Femur (tissue), 1 donor: ENCODE measurements around the gene KDM2A.

Source experiments
- DNase-seq: peaks from one replicate; pipeline ENCODE4 v3.0.0-alpha.2; 2017

Gene KDM2A

DNA sequence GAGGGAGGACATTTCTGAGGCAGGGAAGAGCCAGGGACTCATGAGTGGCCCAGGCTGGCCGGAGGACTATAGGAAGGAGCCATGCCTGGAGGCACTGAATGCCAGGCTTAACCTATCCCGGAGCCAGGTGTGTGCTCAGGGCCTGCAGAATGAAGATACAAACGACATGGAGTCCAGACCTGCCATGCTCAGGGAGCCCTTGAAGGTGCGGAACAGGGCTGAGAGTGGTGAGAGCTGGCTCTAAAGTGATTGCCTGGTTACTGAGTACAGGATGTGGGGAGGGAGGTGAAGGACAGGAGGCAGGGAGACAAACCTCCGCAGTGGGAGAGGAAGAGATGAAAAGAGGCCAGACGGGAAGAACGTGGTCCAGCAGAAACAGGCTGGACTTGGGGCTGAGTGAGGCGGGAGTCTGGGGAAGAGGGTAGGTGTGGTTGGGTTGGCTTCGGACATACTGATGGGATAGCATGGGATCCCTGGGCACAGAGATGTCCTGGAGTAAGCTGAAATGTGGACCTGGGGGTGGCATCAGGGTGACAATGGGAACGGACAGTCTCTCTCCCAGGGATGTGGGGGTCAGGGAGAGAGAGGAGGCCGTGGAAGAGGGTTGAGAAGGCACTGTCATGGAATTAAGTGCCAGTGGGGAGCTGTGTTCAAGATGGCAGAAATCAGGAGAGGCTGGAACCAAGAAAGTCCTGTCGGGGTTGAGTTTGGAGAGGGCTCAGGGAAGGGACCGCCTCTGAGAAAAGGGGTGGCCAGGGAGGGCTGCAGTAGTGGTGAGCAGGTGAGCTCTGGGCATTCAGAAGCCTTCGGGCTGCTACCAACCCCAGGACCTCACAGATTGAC, 168.5 kb downstream of the KDM2A start:
- no peak for DNase-seq

DNA sequence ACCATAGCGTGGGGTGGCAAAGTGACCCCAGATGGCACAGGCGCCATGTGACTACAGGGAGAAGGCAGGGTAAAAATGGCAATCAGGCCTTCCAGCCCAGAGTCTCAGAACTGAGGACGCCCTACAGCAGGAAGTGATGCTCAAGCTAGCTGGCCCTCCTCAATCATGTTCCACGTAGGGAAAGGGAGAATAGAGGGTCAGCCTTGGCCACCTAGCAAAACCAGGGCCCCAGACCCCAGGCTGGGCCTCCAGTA, 169.1 kb downstream of the KDM2A start:
- no peak for DNase-seq

DNA sequence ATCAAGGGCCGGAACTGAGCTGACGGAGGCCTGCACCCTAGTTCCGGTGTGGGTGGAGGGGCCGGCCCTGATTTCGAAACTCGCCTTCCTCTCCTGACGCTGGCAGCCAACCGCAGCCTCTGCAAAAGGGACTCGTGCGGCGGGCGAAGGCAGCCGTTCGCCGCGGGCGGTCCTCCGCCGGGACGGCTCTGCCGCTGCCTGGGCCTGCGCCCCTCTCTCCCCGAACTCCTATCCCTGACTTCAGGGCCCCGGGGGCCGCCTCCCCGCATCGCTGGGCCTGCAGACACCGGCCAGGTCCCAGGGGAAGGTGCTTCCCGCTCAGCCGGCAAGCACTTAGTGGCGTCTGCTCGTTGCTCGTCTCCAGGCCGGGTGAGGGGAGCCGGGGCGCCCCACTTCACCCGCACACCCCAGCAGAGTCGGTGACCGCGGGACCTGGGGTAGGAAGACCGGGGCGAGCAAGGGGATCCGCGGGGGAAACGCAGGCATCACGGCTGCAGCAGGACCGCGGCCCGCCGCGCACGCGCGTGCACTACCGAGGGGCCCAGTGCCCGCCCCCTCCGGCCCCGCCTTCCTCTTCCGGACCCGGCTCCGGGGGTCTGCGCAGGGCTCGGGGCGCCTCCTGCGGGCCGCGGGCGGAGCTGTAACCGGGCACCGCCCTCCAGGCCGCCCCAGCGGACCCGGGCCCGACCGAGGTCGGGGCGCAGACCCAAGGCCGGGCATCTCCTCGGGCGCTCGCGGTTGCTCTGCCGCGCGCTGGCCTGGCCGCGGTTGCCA, 169.6 kb downstream of the KDM2A start:
- DNase-seq, result peak; percentile 94

DNA sequence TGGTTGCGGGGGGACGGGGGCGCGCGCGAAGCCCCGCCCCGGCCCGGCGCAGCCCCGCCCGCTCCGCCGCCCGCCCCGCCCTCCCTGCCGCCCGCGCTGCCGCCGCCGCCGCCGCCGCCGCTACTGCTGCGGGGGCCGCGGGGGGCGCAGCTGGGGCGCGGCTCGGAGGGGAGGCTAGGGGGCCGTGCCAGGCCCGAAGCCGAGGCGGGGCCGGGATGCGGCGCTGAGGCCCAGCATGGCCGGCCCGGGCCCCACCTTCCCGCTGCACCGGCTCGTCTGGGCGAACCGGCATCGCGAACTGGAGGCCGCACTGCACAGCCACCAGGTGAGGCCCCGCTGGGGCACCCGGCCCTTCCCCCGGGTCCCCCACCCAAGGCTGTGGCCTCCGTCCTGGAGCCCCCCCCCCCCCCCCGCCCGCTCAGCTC, 170.2 kb downstream of the KDM2A start, which contains the start of gene ANKRD13D:
ANKRD13D (plus strand) TSS at position 78 of the 425 bp plus-strand sequence; CDS start at position 236, 158 bp downstream.
- DNase-seq, result no peak

DNA sequence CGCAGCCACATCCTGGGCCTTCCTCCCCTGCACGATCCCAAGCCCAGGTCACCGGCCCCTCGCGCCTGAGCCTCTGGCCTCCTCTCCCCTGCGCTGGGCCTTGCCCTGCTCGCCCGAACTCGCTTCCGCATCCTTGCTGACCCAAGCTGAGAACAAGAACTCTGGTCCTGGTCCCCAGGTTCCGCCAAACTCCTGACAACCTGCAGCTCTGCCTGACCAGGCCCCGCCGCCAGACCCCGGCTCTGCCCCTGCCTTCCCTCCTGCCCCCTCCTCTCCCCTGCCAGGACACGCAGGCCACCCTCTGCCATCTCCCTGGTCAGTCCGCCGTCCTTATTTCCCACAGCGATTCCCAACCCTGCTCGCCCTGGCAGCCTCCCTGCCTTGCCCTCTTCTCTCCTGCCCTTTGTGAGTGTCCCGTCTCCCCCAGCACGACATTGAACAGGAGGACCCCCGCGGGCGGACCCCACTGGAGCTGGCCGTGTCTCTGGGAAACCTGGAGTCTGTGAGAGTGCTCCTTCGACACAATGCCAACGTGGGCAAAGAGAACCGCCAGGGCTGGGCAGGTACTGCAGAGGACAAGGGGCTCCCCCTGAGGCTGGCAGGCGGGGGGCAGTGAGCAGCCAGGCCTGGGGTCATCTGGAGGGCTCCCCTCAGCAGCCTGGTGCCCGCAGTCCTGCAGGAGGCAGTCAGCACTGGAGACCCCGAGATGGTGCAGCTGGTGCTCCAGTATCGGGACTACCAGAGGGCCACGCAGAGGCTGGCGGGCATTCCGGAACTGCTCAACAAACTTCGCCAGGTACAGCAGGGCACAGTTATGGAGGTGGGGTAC, 170.8 kb downstream of the KDM2A start:
- DNase-seq, result no peak

DNA sequence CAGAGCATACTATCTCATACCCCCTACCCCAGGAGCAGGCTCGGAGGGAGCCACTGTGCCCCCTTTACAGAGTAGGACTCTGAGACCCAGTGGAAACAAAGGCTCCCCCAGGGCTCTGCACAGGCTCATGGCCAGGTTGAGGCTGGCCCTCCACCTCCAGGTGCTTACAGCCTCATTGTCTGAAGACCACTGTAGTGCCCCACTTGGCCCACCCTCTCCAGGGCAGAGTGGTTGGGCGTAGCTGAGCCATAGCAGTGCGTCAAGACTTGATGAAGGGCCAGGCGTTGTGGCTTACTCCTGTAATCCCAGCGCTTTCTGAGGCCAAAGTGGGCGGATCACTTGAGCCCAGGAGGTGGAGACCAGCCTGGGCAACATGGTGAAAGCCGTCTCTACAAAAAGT, 171.7 kb downstream of the KDM2A start:
- peak; percentile 71 for DNase-seq

DNA sequence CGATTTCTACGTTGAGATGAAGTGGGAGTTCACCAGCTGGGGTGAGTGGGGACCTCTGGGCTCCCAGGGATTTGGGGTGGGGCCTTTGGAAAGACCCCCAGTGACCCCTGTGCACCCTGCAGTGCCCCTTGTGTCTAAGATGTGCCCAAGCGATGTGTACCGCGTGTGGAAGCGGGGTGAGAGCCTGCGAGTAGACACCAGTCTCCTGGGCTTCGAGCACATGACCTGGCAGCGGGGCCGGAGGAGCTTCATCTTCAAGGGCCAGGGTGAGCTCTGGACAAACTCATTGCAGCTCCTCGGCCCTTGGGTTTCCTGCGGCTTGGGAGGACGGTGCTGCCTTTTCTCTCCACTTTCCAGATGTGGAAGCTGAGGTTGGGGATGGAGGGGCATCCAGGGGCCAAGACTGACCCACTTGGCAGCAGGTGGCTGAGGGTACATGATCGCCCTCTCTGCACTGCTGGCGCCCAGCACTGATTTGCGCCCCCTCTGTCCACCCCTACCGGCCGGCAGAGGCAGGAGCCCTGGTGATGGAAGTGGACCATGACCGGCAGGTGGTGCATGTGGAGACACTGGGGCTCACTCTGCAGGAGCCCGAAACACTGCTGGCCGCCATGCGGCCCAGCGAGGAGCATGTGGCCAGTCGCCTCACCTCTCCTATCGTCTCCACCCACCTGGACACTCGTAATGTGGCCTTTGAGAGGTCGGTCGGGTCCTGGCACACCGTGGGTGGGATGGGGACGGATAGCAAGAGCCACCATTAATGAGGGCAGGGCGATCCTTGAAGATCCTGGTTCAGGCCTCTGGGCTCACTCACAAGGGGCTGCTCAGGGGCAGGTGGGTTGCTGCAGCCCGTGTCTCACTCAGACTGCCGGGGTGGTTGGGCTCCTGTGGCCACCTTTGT, 172.7 kb downstream of the KDM2A start:
- DNase-seq, result no peak

DNA sequence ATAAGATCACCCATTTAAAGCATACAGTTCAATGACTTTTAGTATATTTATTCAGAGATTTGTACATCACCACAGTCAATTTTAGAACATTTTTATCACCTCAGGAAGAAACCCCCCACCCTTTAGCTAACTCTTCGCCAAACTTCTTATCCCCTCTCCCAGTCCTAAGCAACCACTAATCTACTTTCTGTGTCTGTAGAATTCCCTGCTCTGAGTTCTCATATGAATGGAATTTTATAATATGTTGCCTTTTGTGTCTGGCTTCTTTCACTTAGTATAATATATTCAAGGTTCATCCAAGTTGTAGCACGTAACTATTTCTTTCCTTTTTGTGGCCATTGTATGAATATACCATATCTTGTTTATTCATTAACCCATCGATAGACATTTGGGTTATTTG, 173.6 kb downstream of the KDM2A start:
- DNase-seq, result no peak

DNA sequence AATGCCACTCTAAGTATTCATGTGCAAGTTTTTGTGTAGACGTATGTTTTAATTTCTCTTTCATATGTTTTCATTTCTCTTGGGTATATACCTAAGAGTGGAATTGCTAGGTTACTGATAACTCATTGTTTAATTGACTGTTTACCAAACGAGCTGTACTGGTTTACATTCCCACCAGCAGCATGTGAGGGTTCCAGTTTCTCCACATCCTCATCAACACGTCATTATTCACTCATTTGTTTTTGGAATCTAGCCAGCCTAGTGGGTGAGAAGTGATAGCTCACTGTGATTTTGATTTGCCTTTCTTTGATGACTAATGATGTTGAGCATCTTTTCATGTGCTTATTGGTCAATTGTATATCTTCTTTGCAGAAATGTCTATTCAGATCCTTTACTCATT, 174.0 kb downstream of the KDM2A start:
- no peak for DNase-seq

DNA sequence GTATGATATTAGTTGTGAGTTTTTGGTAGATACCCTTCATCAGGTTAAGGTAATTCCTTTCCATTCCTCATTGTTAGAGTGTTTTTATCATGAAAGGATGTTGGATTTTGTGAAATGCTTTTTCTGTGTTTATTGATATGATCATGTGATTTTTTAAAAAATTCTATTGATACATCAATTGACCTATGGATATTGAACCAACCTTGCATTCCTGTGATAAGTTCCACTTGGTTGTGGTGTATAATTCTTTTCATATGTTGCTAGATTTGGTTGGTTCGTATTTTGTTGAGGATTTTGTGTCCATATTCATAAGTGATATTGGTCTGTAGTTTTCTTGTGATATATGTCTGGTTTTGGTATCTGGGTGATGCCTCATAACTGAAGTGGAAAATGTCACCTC, 176.8 kb downstream of the KDM2A start:
- DNase-seq, result no peak

DNA sequence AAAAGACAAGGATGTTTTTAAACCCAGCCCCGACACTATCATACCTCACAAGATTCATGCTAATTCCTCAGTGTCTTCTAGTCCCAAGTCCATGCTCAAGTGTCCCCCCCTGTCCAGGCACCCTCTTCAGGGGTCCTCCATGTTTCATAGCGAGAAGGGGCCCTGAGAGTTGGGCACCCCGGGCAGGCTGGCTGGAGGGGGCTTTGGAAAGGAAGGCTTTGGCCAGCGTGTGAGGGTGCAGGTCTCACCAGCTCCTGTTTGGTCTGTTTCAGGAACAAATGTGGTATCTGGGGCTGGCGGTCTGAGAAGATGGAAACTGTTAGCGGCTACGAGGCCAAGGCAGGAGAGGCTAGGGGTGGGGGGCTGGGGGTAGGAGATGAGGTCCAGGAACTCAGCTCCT, 179.7 kb downstream of the KDM2A start:
- DNase-seq, result no peak

DNA sequence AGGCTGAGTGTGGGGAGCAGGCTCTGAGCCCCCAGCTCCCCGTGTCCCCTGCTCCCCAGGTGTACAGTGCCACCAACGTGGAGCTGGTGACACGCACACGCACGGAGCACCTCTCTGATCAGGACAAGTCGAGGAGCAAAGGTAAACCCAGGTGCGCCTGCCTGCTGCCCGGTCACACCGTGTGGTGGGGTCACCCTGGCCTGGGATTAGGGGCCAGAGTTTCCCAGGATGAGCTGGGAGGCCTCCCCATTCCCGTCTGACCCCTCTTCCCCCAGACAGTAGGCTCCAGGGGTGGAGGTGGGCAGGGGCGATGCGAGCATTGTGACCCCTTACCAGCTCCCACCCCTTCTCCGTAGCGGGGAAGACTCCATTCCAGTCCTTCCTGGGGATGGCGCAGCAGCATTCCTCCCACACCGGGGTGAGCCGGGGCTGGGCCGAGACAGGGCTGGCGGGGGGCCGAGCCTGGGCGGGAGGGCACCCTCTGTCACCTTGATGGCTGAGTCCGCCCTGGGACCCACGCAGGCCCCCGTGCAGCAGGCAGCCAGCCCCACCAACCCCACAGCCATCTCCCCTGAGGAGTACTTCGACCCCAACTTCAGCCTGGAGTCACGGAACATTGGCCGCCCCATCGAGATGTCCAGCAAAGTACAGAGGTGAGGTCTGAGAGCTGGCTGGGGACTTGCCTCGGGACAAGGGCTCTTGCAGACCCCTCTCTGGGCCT, 180.6 kb downstream of the KDM2A start:
- DNase-seq, result peak; percentile 20

DNA sequence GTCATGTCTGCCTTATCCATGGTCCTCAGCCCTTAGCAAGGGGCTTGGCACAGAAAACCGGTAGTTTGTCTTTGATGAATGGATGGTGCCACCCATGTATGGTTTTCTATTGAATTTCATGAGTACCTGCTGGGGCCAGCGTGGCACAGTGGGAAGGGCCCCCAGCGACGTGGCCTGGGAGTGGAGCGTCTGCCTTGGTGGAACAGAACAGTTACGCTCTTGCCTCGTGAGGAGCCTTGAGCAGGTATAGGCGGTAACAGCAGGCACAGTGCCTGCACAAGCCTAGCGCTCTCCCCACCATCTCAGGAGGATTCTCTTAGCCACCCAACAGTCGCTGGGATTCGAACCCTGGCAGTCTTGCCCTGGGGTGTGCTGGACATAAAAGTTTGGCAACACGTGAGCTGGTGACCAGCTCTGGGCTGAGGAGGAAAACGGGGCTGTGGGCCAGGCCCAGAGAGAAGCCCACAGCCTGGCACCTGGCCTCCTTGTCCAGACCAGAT, 181.2 kb downstream of the KDM2A start:
- no peak for DNase-seq

DNA sequence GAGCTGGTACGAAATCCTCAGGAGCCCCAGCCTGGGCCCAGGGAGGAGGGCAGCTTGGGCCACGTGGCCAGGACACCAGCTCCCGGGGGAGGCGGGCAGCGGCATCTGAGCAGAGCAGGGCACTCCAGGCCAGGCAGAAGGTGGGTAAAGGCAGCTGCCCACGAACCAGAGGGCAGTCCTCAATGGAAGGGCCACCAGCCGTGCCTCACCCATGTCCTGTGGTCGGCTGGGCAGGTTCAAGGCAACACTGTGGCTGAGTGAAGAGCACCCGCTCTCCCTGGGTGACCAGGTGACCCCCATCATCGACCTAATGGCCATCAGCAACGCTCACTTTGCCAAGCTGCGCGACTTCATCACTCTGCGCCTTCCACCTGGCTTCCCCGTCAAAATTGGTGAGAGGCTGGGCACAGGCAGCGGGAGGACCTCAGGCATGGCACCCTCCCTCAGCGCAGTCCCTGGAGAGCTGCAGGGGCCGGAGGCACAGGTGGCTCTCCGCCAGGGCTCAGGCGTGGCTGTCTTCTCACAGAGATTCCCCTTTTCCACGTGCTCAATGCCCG, 181.8 kb downstream of the KDM2A start:
- DNase-seq, result no peak

DNA sequence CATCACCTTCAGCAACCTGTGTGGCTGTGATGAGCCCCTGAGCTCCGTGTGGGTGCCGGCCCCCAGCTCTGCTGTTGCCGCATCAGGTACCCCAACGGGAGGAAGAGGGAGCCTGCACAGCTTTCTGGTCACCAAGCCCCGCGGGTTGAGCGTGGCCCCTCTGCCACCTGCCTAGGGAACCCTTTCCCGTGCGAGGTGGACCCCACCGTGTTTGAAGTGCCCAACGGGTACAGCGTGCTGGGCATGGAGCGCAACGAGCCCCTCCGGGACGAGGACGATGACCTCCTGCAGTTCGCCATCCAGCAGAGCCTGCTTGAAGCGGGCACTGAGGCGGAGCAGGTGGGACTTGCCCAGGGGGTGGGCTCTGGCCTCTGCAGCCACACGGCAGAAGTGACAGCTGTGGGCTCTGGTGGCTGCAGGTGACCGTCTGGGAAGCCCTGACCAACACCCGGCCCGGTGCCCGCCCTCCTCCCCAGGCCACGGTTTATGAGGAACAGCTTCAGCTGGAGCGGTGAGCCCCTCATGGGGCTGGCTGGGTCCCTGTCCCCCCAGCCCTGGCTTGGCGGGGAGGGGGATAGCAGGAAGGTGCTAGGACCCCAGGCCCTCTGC, 182.4 kb downstream of the KDM2A start:
- peak; percentile 29 for DNase-seq

DNA sequence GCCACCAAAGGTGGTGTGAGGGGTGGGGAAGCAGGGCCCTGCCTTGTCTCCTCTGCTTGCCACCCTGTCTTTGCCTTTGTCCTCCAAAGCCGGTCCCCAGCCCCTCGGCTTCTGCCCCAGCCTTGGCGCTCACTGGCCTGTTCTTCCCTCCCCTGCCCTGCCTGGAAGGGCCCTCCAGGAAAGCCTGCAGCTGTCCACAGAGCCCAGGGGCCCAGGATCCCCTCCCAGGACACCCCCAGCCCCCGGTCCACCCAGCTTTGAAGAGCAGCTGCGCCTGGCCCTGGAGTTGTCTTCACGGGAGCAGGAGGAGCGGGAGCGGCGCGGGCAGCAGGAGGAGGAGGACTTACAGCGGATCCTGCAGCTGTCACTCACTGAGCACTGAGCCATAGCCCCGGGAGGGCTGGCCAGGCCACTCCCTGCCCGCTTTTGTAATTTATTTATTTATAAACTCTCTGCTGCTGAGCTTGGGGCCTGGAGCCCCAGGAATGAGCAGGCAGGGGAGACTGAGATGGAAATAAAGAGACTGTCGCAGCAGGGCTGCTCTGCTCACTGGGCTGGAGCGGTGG, 183.0 kb downstream of the KDM2A start:
- peak; percentile 77 for DNase-seq

DNA sequence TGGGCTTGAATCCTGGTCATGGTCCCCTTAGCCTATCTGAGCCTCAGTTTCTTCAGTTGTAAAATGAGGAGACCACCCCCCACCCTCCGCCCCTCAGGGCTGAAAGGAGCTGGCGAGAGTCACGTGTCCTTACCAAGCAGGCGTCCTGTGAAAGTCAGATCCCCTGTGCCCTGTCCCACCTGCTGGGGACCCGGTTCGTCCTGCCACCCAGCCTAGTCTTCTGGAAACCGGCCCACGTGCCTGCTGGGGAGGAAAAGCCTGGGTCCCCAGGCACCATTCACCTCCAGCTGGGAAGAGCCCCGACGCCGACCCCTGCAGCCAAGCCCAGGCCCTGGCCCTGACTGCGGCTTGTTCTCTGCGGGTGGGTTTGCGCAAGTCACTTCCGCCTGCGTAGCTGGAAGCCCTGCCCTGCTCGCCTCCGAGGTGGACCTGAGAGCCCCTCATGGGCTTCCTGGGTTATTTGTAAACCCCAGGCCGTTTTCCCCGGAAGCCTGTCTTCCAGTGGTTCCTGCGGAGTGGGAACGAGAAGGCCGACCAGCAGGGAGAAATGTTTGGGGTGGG, 183.6 kb downstream of the KDM2A start:
- peak; percentile 57 for DNase-seq

DNA sequence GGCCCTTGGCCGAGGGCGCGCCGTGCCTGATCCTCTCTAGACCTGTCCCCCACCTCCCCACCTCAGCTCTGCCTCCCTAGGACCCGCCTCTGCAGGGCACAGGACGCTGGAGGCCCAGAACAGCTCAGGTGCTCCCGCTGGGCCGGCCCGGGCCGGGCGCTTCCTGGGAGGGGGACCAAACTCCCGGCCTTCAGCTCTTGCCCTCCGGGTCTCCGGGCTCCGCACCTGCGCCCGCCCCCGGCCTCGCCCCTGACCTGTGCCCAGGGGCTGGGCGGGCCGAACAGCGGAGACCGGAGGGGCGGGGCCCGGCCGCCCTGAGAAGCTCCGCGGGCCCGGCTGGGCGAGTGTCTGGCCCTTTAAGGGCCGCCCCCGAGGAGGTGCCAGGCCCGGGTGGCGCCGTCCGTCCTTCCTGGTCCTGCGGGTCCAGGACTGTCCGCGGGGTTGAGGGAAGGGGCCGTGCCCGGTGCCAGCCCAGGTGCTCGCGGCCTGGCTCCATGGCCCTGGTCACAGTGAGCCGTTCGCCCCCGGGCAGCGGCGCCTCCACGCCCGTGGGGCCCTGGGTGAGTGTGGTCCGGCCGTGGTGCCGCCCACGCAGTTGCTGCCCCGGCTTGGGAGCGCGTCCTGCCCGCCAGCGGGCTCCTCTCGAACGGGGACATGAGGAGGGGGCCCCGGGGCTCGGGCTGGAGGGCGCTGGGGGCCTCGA, 184.2 kb downstream of the KDM2A start, which contains the start of gene SSH3:
SSH3 (plus strand) TSS at position 399 of the 703 bp plus-strand sequence; CDS start at position 495, 96 bp downstream.
- peak; percentile 74 for DNase-seq

DNA sequence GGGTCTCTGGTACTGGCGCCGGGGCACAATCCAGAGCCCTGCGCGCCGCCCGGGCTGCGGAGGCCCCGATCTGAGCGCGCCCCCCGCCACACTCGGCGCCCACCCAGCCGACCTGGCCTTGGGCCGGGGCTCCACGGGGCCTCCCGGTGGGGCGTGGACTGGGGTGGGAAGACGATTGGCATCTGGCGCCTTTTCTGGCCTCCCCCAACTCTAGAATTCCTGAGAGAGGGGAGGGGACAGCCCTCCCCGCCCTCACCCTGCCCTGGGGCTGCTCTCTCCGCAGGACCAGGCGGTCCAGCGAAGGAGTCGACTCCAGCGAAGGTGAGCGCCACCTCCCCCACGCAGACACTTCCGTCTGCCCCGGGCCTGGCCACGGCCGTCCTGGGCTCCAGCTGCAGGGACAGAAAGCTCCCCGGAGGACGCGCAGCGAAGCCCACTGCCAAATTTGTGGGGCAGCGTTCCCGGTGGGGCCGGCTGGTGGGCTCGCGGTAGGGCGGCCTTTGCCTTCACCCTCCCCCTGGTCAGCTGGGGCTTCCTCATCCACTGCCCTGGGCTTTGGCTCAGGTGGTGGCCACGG, 184.9 kb downstream of the KDM2A start:
- DNase-seq, result peak; percentile 50
